ENCODE results near the gene CCDC134.

CCDC134 gene

GRCh38 chr22:41826430-41827383 lies 26.2 kb downstream of the CCDC134 start:
- TF ChIP-seq CTCF (IDR thresholded peaks at IDR 0.05; ENCODE audit: unreplicated experiment in 3 of 3): no peak
- H3K27me3 Mint-ChIP-seq (ENCODE audit: low read depth): no peaks in the 10 kb centered on the region
- H3K4me1 Mint-ChIP-seq: peaks cover 61% of the 10 kb centered on the region
- peaks cover 3% of the 10 kb centered on the region for H3K36me3 Mint-ChIP-seq (ENCODE audit: low read depth)
- peak overlapping the region in 1 of 3 experiments; percentile 13 for H3K4me3 Mint-ChIP-seq
- peak overlapping the region; percentile 69 to 84 (median 82) for H3K27ac Mint-ChIP-seq
- H3K9me3 Mint-ChIP-seq: no peaks in the 10 kb centered on the region

- no peak overlapping the region for H3K4me3 Mint-ChIP-seq
- H3K27ac Mint-ChIP-seq: peak overlapping the region; percentile 69 to 84 (median 82)
- no peaks in the 10 kb centered on the region for H3K27me3 Mint-ChIP-seq (ENCODE audit: low read depth)
- no peak for TF ChIP-seq CTCF (IDR thresholded peaks at IDR 0.05; ENCODE audit: unreplicated experiment in 3 of 3)
- H3K9me3 Mint-ChIP-seq: no peaks in the 10 kb centered on the region
- peaks cover 3% of the 10 kb centered on the region for H3K36me3 Mint-ChIP-seq (ENCODE audit: low read depth)
- peaks cover 64% of the 10 kb centered on the region for H3K4me1 Mint-ChIP-seq
Observed at GRCh38 chr22:41827671-41828070, 27.2 kb downstream of the CCDC134 start.

GRCh38 chr22:41828516-41828915 lies 28.0 kb downstream of the CCDC134 start:
- no peak for TF ChIP-seq CTCF (IDR thresholded peaks at IDR 0.05; ENCODE audit: unreplicated experiment in 3 of 3)
- no peaks in the 10 kb centered on the region for H3K9me3 Mint-ChIP-seq
- H3K4me1 Mint-ChIP-seq: peaks cover 64% of the 10 kb centered on the region
- peak overlapping the region; percentile 69 to 84 (median 82) for H3K27ac Mint-ChIP-seq
- H3K27me3 Mint-ChIP-seq (ENCODE audit: low read depth): no peaks in the 10 kb centered on the region
- peak overlapping the region; percentile 0 to 3 (median 3) for H3K4me3 Mint-ChIP-seq
- peaks cover 3% of the 10 kb centered on the region for H3K36me3 Mint-ChIP-seq (ENCODE audit: low read depth)

- no peaks in the 10 kb centered on the region for H3K9me3 Mint-ChIP-seq
- no peak for TF ChIP-seq CTCF (IDR thresholded peaks at IDR 0.05; ENCODE audit: unreplicated experiment in 3 of 3)
- H3K27me3 Mint-ChIP-seq (ENCODE audit: low read depth): no peaks in the 10 kb centered on the region
- peaks cover 4% of the 10 kb centered on the region for H3K36me3 Mint-ChIP-seq (ENCODE audit: low read depth)
- H3K4me3 Mint-ChIP-seq: no peak overlapping the region
- H3K4me1 Mint-ChIP-seq: peaks cover 60% of the 10 kb centered on the region
- peak overlapping the region; percentile 15 to 99 (median 59) for H3K27ac Mint-ChIP-seq
Observed at GRCh38 chr22:41830174-41830573, 29.7 kb downstream of the CCDC134 start.

- H3K27me3 Mint-ChIP-seq (ENCODE audit: low read depth): no peaks in the 10 kb centered on the region
- H3K27ac Mint-ChIP-seq: peak overlapping the region; percentile 98 to 100 (median 99)
- no peaks in the 10 kb centered on the region for H3K9me3 Mint-ChIP-seq
- peaks cover 11% of the 10 kb centered on the region for H3K36me3 Mint-ChIP-seq (ENCODE audit: low read depth)
- peaks cover 58% of the 10 kb centered on the region for H3K4me1 Mint-ChIP-seq
- peak overlapping the region in 2 of 3 experiments; percentile 38 to 58 for H3K4me3 Mint-ChIP-seq
- no peak for TF ChIP-seq CTCF (IDR thresholded peaks at IDR 0.05; ENCODE audit: unreplicated experiment in 3 of 3)
Observed at GRCh38 chr22:41831383-41831782, 30.9 kb downstream of the CCDC134 start.
